H4 (cell line): ENCODE data around the gene UBA7. TPM values are rescaled to one million over a fixed set of nuclear protein-coding genes. Genes with fewer than 3 reads are reported as not detected.

ENCODE experiments used
- total RNA-seq: library from RNA; depleted of rRNA; stranded (reverse); fragments of >200 nt; shearing (Covaris generic); gene quantifications from 2 replicates; pipeline ENCODE4 v1.2.3, GENCODE V29; 2014; rRNA removed

The UBA7 gene
- total RNA-seq, 1 experiment from 2014 or later: 10.4 TPM

Other genes with a start within 250 kb of the UBA7 start
- gene APEH, start 139.6 kb downstream of the UBA7 start, total RNA-seq: 78.3 and 86.6 TPM in 2 replicates
- 0.10 TPM in 1 of 2 replicates, not detected in the other for gene MST1, start 124.5 kb downstream of the UBA7 start, total RNA-seq
- gene RNF123, start 124.4 kb downstream of the UBA7 start, total RNA-seq: 8.4 and 11.8 TPM in 2 replicates
- not detected in 2 replicates for gene AMIGO3, start 94.3 kb downstream of the UBA7 start, total RNA-seq
- 11.9 and 15.1 TPM in 2 replicates for gene GMPPB, start 90.0 kb downstream of the UBA7 start, total RNA-seq
- gene IP6K1, start 27.4 kb downstream of the UBA7 start, total RNA-seq: 13.0 and 18.0 TPM in 2 replicates
- not detected in 2 replicates for gene CDHR4, start 14.1 kb downstream of the UBA7 start, total RNA-seq
- 0.68 and 2.1 TPM in 2 replicates for gene INKA1, start 10.7 kb downstream of the UBA7 start, total RNA-seq
- gene TRAIP, start 42.6 kb upstream of the UBA7 start, total RNA-seq: 4.4 and 5.7 TPM in 2 replicates
- not detected in 2 replicates for gene CAMKV, start 56.0 kb upstream of the UBA7 start, total RNA-seq
- 0.21 TPM in 1 of 2 replicates, not detected in the other for gene MST1R, start 89.9 kb upstream of the UBA7 start, total RNA-seq
- 3.0 and 3.9 TPM in 2 replicates for gene MON1A, start 115.9 kb upstream of the UBA7 start, total RNA-seq
- 17.1 and 31.5 TPM in 2 replicates for gene RBM6, start 126.2 kb upstream of the UBA7 start, total RNA-seq